K562 (cell line): ENCODE data around the gene NUP62. TPM values are rescaled to one million over a fixed set of nuclear protein-coding genes. Genes with fewer than 3 reads are reported as not detected.

ENCODE experiments used
- CBX5 ChIP-seq: IDR thresholded peaks from 2 replicates; pipeline ENCODE4 v1.6.1; 2014; ENCODE audit warnings: low read depth, borderline replicate concordance
- GABPB1 ChIP-seq: sonication (generic); formaldehyde crosslinking; IDR thresholded peaks from 2 replicates; pipeline ENCODE4 v1.8.0; 2022; ENCODE audit warnings: mild to moderate bottlenecking, missing genetic modification reagents
- HMG20B ChIP-seq: fragments of 250-450 bp; sonication (Bioruptor Pico); IDR thresholded peaks from 2 replicates; pipeline ENCODE4 v1.5.0; 2021; ENCODE audit warnings: mild to moderate bottlenecking
- KLF16 ChIP-seq: IDR thresholded peaks from 2 replicates; pipeline ENCODE4 v1.6.1; 2016; ENCODE audit warnings: antibody characterized with exemption
- KLF6 ChIP-seq: fragments of 250-450 bp; sonication (Bioruptor Pico); IDR thresholded peaks from 2 replicates; pipeline ENCODE4 v1.4.0; 2020; ENCODE audit warnings: mild to moderate bottlenecking, moderate library complexity, borderline replicate concordance
- POLR2B ChIP-seq: fragments of 450-650 bp; IDR thresholded peaks from 2 replicates; pipeline ENCODE4 v1.6.1; 2018; ENCODE audit warnings: low read depth; ENCODE audit not compliant: partially characterized antibody
- RCOR1 ChIP-seq, 2 experiments: IDR thresholded peaks; 2 replicates each; pipeline ENCODE4 v1.6.1; 2012; ENCODE audit warnings: low read depth in 2 of 2, low read length in 2 of 2, borderline replicate concordance in 1 of 2, improper control_type of control experiment in 1 of 2
- ZC3H8 ChIP-seq: fragments of 450-650 bp; IDR thresholded peaks from 2 replicates; pipeline ENCODE4 v1.6.1; 2017
- ZNF24 ChIP-seq: fragments of 450-650 bp; IDR thresholded peaks from 2 replicates; pipeline ENCODE4 v1.6.1; 2016
- ZNF766 ChIP-seq: fragments of 200-800 bp; sonication (Bioruptor generic); conservative IDR thresholded peaks from 2 replicates; pipeline ENCODE4 v1.6.1; 2016; ENCODE audit warnings: missing genetic modification characterization, missing compliant biosample characterization
- polyA plus RNA-seq, 8 experiments: library from polyadenylated mRNA; depleted of rRNA in 4 of 8; stranded (reverse) in 5 of 8; unstranded in 3 of 8; fragments of >200 nt; fragmentation: Nextera tagmentation in 2 of 8; fragmentation: Illumina TruSeq in 1 of 8; extraction: Ambion mirVana in 2 of 8; extraction: Trizol in 1 of 8; gene quantifications; 2 replicates each; pipeline versions ENCODE4 v1.2.1 to v1.2.3, GENCODE V29; 2011 to 2014; ENCODE audit warnings: inconsistent platforms in 1 of 8, missing spikeins in 1 of 8
- total RNA-seq, 7 experiments: library from RNA; depleted of rRNA in 6 of 7; stranded (reverse); fragments of >200 nt in 6 of 7; fragmentation: Illumina TruSeq in 2 of 7; extraction: Trizol in 2 of 7; gene quantifications; 2 replicates each; pipeline versions ENCODE4 v1.2.1 to v1.2.3, GENCODE V29; 2011 to 2021; ENCODE audit warnings: low replicate concordance in 1 of 7
- TF ChIP-seq, protein P1 (sequence below): IDR thresholded peaks from 2 replicates; pipeline ENCODE4 v1.6.1; 2011; ENCODE audit not compliant: insufficient read length; ENCODE audit errors: extremely low read depth
- TF ChIP-seq, protein P2 (sequence below), 2 experiments: IDR thresholded peaks; 2 replicates each; pipeline ENCODE4 v1.6.1; 2011; ENCODE audit warnings: borderline replicate concordance in 1 of 2, control low read depth in 1 of 2, low read depth in 1 of 2, low read length in 1 of 2, mild to moderate bottlenecking in 1 of 2, mixed read lengths in 1 of 2, moderate library complexity in 1 of 2; ENCODE audit not compliant: insufficient read depth in 1 of 2, insufficient read length in 1 of 2, poor library complexity in 1 of 2, severe bottlenecking in 1 of 2; ENCODE audit errors: extremely low read depth in 1 of 2

NUP62 gene
- total and polyA plus RNA-seq, 9 of the 15 experiments (the other 6 are each of a cell fraction or from before 2014, with no cell fraction given) = 16.9 to 109 (median 66.0) TPM

DNA sequence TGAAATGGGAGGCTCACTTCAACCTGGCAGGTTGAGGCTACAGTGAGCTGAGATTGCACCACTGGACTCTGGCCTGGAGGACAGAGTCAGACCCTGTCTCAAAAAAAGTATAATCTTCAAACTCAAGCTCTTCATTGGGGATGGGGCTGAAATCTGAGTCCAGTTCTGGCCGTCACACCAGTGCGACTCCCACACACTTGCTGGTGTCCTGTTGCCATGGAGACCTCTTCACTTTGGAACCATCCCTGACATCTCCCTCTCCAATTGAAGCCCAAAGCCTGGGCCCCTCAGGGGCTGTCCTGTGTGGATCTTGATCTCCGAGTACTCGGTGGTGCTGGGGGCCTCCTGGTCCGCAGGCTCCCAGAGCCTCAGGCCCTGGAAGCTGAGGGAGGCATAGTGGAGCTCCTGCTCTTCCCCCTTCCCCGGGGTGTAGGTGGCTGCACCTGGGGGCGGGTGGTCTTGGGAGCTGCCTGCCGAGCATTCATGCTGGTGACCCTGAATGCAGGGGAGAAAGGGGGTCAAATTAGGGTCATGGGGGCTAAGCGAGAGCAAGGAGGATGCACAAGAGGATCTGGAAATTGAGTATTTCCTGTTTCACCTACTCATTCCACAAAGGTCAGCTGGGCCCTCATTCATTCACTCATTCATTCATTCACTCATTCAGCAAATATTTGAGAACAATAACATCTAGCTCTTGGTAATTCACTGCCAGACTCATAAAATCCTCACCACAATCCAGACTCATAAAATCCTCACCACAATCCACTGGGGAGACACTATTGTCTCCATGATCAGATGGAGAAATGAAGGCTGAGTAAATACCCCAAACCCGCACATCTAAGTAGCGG, 20.7 kb upstream of the NUP62 start (continued):
- TF ChIP-seq ZNF766 (CRISPR knock-in tag) = no peak
- TF ChIP-seq, protein P1, sequence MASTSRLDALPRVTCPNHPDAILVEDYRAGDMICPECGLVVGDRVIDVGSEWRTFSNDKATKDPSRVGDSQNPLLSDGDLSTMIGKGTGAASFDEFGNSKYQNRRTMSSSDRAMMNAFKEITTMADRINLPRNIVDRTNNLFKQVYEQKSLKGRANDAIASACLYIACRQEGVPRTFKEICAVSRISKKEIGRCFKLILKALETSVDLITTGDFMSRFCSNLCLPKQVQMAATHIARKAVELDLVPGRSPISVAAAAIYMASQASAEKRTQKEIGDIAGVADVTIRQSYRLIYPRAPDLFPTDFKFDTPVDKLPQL = no peak
- peak in 1 of 2 experiments; percentile 20; a peak in 1 of 4 replicates for TF ChIP-seq RCOR1 (IDR thresholded peaks at IDR 0.05; ENCODE audit: borderline replicate concordance in 1 of 2, low read depth in 2 of 2, low read length in 2 of 2)
- no peak for TF ChIP-seq KLF6
- TF ChIP-seq POLR2B = no peak
- TF ChIP-seq ZNF24 = peak; percentile 85
- no peak for TF ChIP-seq HMG20B (CRISPR knock-in tag)
- TF ChIP-seq ZC3H8 = no peak
- no peak for TF ChIP-seq KLF16
- TF ChIP-seq GABPB1 (CRISPR knock-in tag) = no peak
- TF ChIP-seq, protein P2, sequence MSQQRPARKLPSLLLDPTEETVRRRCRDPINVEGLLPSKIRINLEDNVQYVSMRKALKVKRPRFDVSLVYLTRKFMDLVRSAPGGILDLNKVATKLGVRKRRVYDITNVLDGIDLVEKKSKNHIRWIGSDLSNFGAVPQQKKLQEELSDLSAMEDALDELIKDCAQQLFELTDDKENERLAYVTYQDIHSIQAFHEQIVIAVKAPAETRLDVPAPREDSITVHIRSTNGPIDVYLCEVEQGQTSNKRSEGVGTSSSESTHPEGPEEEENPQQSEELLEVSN (IDR thresholded peaks at IDR 0.05; ENCODE audit: borderline replicate concordance in 1 of 2, extremely low read depth in 1 of 2, insufficient read depth in 1 of 2, insufficient read length in 1 of 2, low read depth in 1 of 2, low read length in 1 of 2, poor library complexity in 1 of 2, severe bottlenecking in 1 of 2) = no peak
- TF ChIP-seq CBX5 = no peak
